Upper lobe of right lung (tissue), 1 donor: Measurements from ENCODE around the gene KAT6B. TPM values are rescaled to one million over a fixed set of nuclear protein-coding genes. Genes with fewer than 3 reads are reported as not detected.
"Not testable (repeated sequence)": the region's sequence is repeated elsewhere in the genome, so short reads cannot be mapped to it uniquely, and the experiment has no call there.

Experiments
- ATAC-seq: fragments of 200-7000 bp; cut with Tn5 transposase; one replicate; pipeline ENCODE4 v1.9.1; 2020; ENCODE audit warnings: mild to moderate bottlenecking, moderate library complexity
- DNase-seq: peaks from one replicate; pipeline ENCODE4 v3.0.0-alpha.2; 2020
- H3K27ac ChIP-seq: fragments of 200-600 bp; one replicate; pipeline ENCODE4 v1.8.0; 2022
- H3K27me3 ChIP-seq: fragments of 200-600 bp; one replicate; pipeline ENCODE4 v1.8.0; 2022; ENCODE audit warnings: mild to moderate bottlenecking
- H3K36me3 ChIP-seq: fragments of 200-600 bp; one replicate; pipeline ENCODE4 v1.8.0; 2022
- H3K4me1 ChIP-seq: fragments of 200-600 bp; one replicate; pipeline ENCODE4 v1.8.0; 2022
- H3K4me3 ChIP-seq: fragments of 200-600 bp; one replicate; pipeline ENCODE4 v1.8.0; 2022; ENCODE audit warnings: mild to moderate bottlenecking
- H3K9me3 ChIP-seq: fragments of 200-600 bp; one replicate; pipeline ENCODE4 v1.8.0; 2022
- CTCF ChIP-seq: fragments of 200-600 bp; IDR thresholded peaks from one replicate; pipeline ENCODE4 v1.8.0; 2022; ENCODE audit warnings: antibody characterized with exemption
- intact Hi-C: fragments of 100-400 bp; cut with DNase I; formaldehyde crosslinking; loops from one replicate; pipeline ENCODE4 v1.11.0; 2022
- long read RNA-seq: library from polyadenylated mRNA; unstranded; transcript quantifications from one replicate; pipeline ENCODE4 v2.0.0, GENCODE V29; 2021
- total RNA-seq: library from RNA; stranded (reverse); fragmentation: NEBNext Ultra II Directional; extraction: Animal tissue kit (Norgen Biotek cat#: 25700); gene quantifications from one replicate; pipeline ENCODE4 v1.2.1, GENCODE V29; 2021
- donor health status: DM: no; HTN: yes; CAD: no; lungs with severe emphysema.

The KAT6B gene
- total RNA-seq = 45.4 TPM
- long read RNA-seq, partial matches to known transcripts = 16 of 22 reads
- long read RNA-seq, other reads (novel, unspliced or antisense) = 5 of 22 reads

GRCh38 chr10:74826142-74827044, at the start of gene KAT6B:
KAT6B (plus strand) TSS chr10:74826600; CDS start chr10:74842858, 16,258 bp downstream.
- no peaks in the 10 kb centered on the region for H3K9me3 ChIP-seq
- intact Hi-C loops = no loop called here
- DNase-seq (peak; percentile 100), ATAC-seq (peak; percentile 92)
- H3K4me1 ChIP-seq = peaks cover 46% of the 10 kb centered on the region
- H3K4me3 ChIP-seq = peak within 1 kb of the TSS; percentile 87
- H3K27me3 ChIP-seq = no peaks in the 10 kb centered on the region
- H3K27ac ChIP-seq = peak within 1 kb of the TSS; percentile 99
- H3K36me3 ChIP-seq = no peaks in the 10 kb centered on the region
- TF ChIP-seq CTCF = peak; percentile 28

- H3K4me1 ChIP-seq = no peaks in the 10 kb centered on the region
- H3K9me3 ChIP-seq = no peaks in the 10 kb centered on the region
- no peak for ATAC-seq
- no peaks in the 10 kb centered on the region for H3K27me3 ChIP-seq
- intact Hi-C loops = no loop called here
- no peak overlapping the region for H3K4me3 ChIP-seq
- TF ChIP-seq CTCF = no peak
- no peak overlapping the region for H3K27ac ChIP-seq
- no peaks in the 10 kb centered on the region for H3K36me3 ChIP-seq
- no peak for DNase-seq
Observed at GRCh38 chr10:74778436-74779094, 47.8 kb upstream of the KAT6B start.

GRCh38 chr10:74781870-74782269, 44.5 kb upstream of the KAT6B start:
- H3K27ac ChIP-seq, H3K27me3 ChIP-seq, intact Hi-C loops, DNase-seq, H3K36me3 ChIP-seq, H3K9me3 ChIP-seq, H3K4me1 ChIP-seq, H3K4me3 ChIP-seq, ATAC-seq: not testable (repeated sequence)

GRCh38 chr10:74784462-74784861, 41.9 kb upstream of the KAT6B start:
- Histone ChIP-seq H3K4me1 (no peaks in the 10 kb centered on the region), H3K27ac (no peak overlapping the region), H3K27me3 (no peaks in the 10 kb centered on the region), H3K9me3 (no peaks in the 10 kb centered on the region), H3K36me3 (no peaks in the 10 kb centered on the region), H3K4me3 (no peak overlapping the region)
- no peak for TF ChIP-seq CTCF
- intact Hi-C loops = no loop called here
- no peak for ATAC-seq
- DNase-seq = no peak

GRCh38 chr10:74786126-74786525, 40.3 kb upstream of the KAT6B start:
- intact Hi-C loops = no loop called here
- no peak for TF ChIP-seq CTCF
- Histone ChIP-seq H3K36me3 (no peaks in the 10 kb centered on the region), H3K4me3 (no peak overlapping the region), H3K27ac (no peak overlapping the region), H3K4me1 (no peaks in the 10 kb centered on the region), H3K27me3 (no peaks in the 10 kb centered on the region), H3K9me3 (no peaks in the 10 kb centered on the region)
- no peak for DNase-seq
- ATAC-seq = no peak

- TF ChIP-seq CTCF = no peak
- no peak for ATAC-seq
- Histone ChIP-seq H3K4me3 (no peak overlapping the region), H3K4me1 (no peaks in the 10 kb centered on the region), H3K27me3 (no peaks in the 10 kb centered on the region), H3K36me3 (no peaks in the 10 kb centered on the region), H3K27ac (no peak overlapping the region), H3K9me3 (no peaks in the 10 kb centered on the region)
- intact Hi-C loops = no loop called here
- DNase-seq = no peak
Observed at GRCh38 chr10:74787457-74787856, 38.9 kb upstream of the KAT6B start.

GRCh38 chr10:74791979-74792378, 34.4 kb upstream of the KAT6B start:
- intact Hi-C loops, DNase-seq, H3K27me3 ChIP-seq, H3K36me3 ChIP-seq, H3K27ac ChIP-seq, H3K4me1 ChIP-seq, ATAC-seq, H3K4me3 ChIP-seq, H3K9me3 ChIP-seq: not testable (repeated sequence)
